Stimulated activated CD8-positive, alpha-beta memory T cell treated with anti-CD3 and anti-CD28 coated beads, Interleukin-12 subunit alpha, Interleukin-12 subunit beta, amount 100 ng/mL, for 4 hours (primary cell): ENCODE data around the gene NMRK2.
"Not testable (repeated sequence)": the region's sequence is repeated elsewhere in the genome, so short reads cannot be mapped to it uniquely, and the experiment has no call there.

Experiments
- DNase-seq: peaks from one replicate; pipeline ENCODE4 v3.0.0-alpha.2; 2020; ENCODE audit warnings: low read depth

The NMRK2 gene

GRCh38 chr19:3932931-3933810 is at the start of gene NMRK2:
NMRK2 (plus strand) TSS chr19:3933069; CDS start chr19:3933672, 603 bp downstream.
- DNase-seq = no peak

DNA sequence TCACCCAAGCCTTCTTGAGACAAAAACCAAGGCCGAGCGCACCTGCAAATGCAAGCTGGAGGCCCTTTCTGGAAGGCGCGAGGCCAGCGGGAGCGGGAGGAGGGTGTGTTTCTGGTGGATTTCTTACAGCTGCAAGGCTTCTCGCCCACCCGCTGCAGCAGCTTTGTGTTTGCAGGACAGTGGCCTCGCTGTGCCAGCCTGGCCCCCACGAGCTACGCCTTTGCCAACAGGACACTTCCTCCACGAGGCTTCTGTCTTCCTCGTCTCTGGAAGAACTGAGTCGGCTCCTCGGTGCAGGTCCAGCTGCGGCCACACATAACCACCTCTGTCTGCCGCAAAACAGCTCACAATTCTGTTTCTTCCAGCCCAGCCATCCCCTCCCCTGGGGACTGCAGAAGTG is 42.3 kb upstream of the NMRK2 start:
- no peak for DNase-seq

DNA sequence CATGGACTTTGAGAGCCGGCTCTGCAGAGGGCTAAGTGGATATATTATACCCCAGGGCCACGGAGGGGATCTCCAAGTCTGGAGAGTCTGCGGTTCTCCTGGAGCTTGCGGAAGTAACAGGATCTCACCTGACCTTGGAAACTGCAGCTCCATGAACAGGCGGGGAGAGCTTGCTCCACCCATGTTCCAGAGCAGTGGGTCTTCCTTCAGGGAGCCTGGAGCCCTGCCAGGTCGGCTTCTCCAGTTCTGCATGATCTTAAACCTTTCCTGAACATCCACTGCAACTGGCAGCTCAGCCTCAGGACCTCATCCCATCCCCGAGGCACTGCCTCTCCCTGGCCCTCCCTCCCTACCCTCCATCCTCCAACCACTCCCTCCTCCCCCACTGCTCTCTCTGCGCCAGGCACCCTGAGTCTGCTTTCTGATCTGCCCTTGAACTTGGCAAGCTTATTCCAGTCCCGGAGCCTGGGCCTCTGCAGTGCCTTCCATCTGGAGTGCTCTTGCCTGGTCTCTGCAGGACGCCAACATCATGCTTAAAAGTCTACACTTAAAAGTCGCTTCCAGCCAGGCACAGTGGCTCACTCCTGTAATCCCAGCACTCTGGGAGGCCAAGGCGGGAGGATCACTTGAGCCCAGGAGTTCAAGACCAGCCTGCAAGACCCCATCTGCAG is 39.2 kb upstream of the NMRK2 start:
- no peak for DNase-seq

- DNase-seq = not testable (repeated sequence)
Observed at GRCh38 chr19:3894959-3895358, 37.9 kb upstream of the NMRK2 start.

- DNase-seq = no peak
Observed at GRCh38 chr19:3895788-3896187, 37.1 kb upstream of the NMRK2 start.

GRCh38 chr19:3897936-3898335 is 34.9 kb upstream of the NMRK2 start:
- DNase-seq = no peak

GRCh38 chr19:3898426-3898825 is 34.4 kb upstream of the NMRK2 start:
- DNase-seq = no peak

DNA sequence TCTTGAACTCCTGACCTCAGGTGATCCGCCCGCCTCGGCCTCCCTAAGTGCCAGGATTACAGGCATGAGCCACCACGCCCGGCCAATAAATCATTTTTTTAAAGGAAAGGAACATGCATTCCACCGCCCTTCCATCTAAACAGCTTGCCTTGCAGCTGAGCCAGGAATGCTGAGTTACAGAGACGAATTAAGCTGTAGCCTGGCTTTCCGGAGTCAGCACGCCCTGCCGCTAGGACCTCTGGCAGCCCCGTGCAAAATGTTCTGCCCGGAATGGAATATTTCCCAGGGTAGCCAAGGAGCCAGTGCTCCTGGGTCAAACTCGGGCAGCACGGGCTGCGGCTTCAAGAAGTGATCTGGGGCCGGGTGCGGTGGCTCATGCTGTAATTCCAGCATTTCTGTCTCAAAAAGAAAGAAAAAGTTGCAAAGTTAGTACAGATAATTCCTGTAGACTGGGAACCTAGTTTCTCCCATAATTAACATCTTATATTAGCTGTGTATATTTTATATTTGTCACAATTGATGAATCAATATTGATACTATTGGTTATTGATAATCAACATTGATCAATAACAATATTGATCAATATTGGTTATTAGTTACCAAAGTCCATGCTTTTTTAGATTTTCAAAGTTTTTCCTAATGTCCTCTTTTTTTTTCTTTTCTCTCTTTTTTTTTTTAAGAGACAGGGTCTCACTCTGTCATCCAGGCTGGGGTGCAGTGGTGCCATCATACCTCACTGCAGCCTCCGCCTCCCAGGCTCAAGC is 33.2 kb upstream of the NMRK2 start:
- no peak for DNase-seq

DNA sequence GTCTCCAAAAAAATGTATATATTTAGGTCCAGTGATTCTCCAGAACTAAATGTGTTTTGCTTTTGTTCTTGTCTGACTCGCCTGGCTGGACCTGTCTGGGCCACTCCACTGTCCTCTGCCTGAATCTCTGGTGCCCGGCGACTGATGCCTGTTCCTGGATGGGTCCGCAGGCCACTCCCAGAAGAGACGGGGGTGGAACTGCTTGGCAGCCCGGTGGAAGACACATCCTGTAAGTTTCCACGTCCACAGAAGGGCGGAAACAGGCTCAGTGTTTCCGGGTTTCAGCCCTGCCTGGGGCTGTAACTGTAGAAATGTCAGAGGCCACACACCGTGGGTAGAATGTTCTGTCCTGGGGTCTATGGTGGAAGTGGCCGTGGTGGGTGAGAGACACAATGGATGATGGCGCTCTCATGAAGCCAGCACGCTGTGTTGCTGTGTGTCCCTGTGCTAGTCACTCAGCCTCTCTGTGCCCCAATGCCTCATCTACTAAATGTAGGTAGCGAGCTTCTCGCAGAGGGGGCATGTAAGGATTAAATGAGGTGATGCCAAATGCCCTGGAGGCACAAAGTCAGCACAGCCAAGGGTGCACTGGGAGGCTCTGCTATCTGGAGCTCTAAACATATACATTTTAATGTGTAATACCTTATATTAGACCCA is 30.4 kb upstream of the NMRK2 start:
- no peak for DNase-seq

- DNase-seq = no peak
Observed at GRCh38 chr19:3904233-3904632, 28.6 kb upstream of the NMRK2 start.

DNA sequence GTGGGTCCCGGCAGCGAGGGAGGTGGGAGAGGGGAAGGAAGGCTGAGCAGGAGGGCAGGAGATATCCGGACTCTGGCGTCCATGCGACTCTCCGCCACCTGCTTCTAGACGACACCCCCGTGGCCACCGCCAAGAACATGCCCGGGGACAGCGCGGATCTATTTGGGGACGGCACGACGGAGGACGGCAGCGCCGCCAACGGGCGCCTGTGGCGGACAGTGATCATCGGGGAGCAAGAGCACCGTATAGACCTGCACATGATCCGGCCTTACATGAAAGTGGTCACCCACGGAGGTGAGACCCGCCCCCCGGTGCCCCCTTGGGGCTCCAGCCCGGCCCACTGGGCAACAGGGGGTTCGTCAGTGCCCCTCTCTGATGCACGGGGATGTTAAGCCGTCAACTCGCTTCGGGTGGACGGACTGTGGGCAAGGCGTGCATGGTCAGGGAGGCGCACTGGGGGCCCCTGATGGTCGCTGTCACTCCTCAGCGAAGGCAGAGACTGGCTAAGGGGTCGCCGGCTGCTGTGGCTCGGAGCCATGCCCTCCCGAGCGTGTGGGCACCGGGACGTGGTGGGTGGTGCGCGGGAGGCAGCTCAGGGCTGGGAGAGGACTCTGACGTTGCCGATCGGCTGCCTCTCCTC is 25.1 kb upstream of the NMRK2 start:
- DNase-seq = no peak

GRCh38 chr19:3908266-3909054 is 24.4 kb upstream of the NMRK2 start:
- no peak for DNase-seq

GRCh38 chr19:3910105-3910504 is 22.8 kb upstream of the NMRK2 start:
- DNase-seq = no peak

DNA sequence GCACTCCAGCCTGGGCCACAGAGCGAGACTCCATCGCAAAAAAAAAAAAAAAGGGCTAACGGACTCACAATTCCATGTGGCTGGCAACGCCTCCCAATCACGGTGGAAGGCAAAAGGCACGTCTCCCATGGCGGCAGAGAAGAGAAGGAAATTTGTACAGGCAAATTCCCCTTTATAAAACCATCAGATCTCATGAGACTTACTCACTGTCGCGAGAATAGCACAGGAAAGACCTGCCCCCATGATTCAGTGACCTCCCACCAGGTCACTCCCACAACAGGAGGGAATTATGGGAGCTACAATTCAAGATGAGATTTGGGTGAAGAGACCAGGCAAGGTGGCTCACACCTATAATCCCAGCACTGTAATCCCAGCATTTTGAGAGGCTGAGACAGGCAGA is 18.7 kb upstream of the NMRK2 start:
- DNase-seq = no peak

GRCh38 chr19:3916033-3916432 is 16.8 kb upstream of the NMRK2 start:
- DNase-seq = no peak

DNA sequence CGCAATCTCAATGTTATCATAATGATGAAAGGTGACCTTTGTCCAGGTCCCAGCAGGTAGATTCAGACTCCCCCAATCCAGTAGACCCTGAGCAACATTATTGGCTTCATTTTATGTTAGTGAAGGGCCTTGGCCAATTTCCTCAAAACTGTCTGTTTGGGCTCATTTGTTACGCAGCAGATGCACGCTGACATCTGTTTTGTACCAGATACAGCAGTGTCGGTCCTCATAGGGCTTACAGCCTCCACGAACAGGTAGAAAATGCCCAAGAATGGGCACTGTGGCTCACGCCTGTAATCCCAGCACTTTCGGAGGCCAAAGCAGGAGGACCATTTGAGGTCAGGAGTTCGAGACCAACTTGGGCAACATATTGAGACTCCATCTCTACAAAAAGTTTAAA is 13.1 kb upstream of the NMRK2 start:
- no peak for DNase-seq

GRCh38 chr19:3923096-3923758 is 9.6 kb upstream of the NMRK2 start:
- no peak for DNase-seq

GRCh38 chr19:3923912-3924311 is 9.0 kb upstream of the NMRK2 start:
- no peak for DNase-seq

- no peak for DNase-seq
Observed at GRCh38 chr19:3931041-3931440, 1.8 kb upstream of the NMRK2 start.
